Right lobe of liver (tissue), 6 donors: ENCODE measurements around the gene ZNF2. TPM values are rescaled to one million over a fixed set of nuclear protein-coding genes. Genes with fewer than 3 reads are reported as not detected.
A peak's percentile ranks its signal among the peaks of the same experiment; 100 is the strongest.

Experiments
- ATAC-seq, 4 donors: fragments of 200-7000 bp; cut with Tn5 transposase; one replicate each; pipeline ENCODE4 v1.9.1; 2020; ENCODE audit warnings: mild to moderate bottlenecking in 4 of 4, moderate library complexity in 4 of 4
- DNase-seq, 3 donors: peaks; one replicate each; pipeline ENCODE4 v3.0.0-alpha.2; 2020
- H3K27ac ChIP-seq, 3 donors: fragments of 200-600 bp; one replicate each; pipeline ENCODE4 v1.8.0; 2022
- H3K27me3 ChIP-seq, 2 donors: fragments of 200-600 bp; one replicate each; pipeline ENCODE4 v1.8.0; 2022
- H3K36me3 ChIP-seq, 4 donors: fragments of 200-600 bp; sonication (generic) in 1 of 4; one replicate each; pipeline versions ENCODE4 v1.5.1 to v1.8.0; 2017 to 2022; ENCODE audit warnings: control low read depth in 1 of 4
- H3K4me1 ChIP-seq, 4 donors: fragments of 200-600 bp; sonication (generic) in 1 of 4; one replicate each; pipeline versions ENCODE4 v1.5.1 to v1.8.0; 2017 to 2022; ENCODE audit warnings: control low read depth in 1 of 4
- H3K4me3 ChIP-seq, 3 donors: fragments of 200-600 bp; one replicate each; pipeline ENCODE4 v1.8.0; 2022
- H3K9me3 ChIP-seq, 4 donors: fragments of 200-600 bp; sonication (generic) in 1 of 4; one replicate each; pipeline versions ENCODE4 v1.5.1 to v1.8.0; 2017 to 2022; ENCODE audit warnings: control low read depth in 1 of 4
- POLR2A ChIP-seq: fragments of 450-650 bp; IDR thresholded peaks from one replicate; pipeline ENCODE4 v1.6.1; 2017; ENCODE audit warnings: antibody characterized with exemption, mild to moderate bottlenecking
- WGBS: methylation state at CpG from one replicate; pipeline ENCODE4 v1.1.6; 2018; ENCODE audit warnings: low coverage, low lambda C conversion rate; ENCODE audit not compliant: insufficient coverage; ENCODE audit errors: missing lambda C conversion rate; 5-methylcytosine and 5-hydroxymethylcytosine counted together
- intact Hi-C, 2 donors: fragments of 100-400 bp; cut with DNase I; formaldehyde crosslinking; loops; one replicate each; pipeline versions ENCODE4 v1.11.2 to v1.14.1; 2022
- total RNA-seq, 6 experiments: library from RNA; depleted of rRNA in 2 of 6; stranded (reverse); fragments of >200 nt in 2 of 6; fragmentation: NEBNext Ultra II Directional in 3 of 6; extraction: Animal tissue kit (Norgen Biotek cat#: 25700) in 3 of 6; gene quantifications; one replicate each; pipeline versions ENCODE4 v1.1.0 to v1.2.4, GENCODE V29; 2016 to 2023
- TF ChIP-seq, protein P1 (sequence below), 4 donors: fragments of 200-600 bp in 3 of 4; fragments of 450-650 bp in 1 of 4; IDR thresholded peaks; one replicate each; pipeline versions ENCODE4 v1.5.1 to v1.8.0; 2016 to 2022; ENCODE audit warnings: antibody characterized with exemption in 4 of 4, mild to moderate bottlenecking in 2 of 4
- donor health status: DM: no; HTN: yes; CAD: no.
- donor health status: DM: no; HTN: no; CAD: no.
- donor health status: DM: no; HTN: no; CAD: no.
- donor health status: DM: no; HTN: yes; CAD: no.
- donor health status: DM: no; HTN: yes; CAD: no.

Gene ZNF2
- total RNA-seq, 6 experiments from 2014 or later = 1.1 to 2.0 (median 1.8) TPM

DNA sequence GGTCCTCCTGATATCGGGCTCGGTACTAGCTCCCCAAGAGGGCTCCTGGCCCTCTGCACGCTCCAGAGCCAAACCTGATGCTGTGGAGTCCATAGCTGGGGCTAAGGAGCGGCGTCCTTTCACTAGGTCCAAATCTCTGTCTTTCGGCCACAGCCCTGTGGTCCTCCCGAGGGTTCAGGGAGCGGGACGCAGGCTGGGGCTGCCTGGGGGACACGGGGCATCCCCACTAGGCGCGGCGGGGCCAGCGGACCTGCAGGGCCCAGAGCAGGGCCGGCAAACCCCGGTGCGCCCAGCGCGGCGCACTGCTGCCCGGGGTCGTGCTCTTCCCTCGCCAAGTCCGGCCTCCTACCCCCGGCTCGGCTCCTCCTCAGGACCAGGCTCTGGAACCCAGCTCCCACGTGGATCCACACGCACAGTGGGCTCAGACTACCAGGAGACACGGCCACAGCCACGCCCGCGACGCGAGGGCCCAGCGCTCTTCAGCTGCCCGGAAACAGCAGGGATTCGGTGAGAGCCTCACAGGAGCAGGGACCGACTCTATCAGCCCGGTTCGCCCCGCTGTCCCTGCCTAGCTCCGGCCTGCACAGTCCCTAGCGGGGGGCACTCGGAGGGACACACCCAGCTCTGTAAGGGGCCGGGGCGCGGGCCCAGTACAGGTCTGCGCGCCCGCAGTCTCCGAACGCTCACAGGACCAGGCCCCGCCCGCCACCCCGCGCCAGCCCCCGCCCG lies 6.6 kb upstream of the ZNF2 start:
- no peaks in the 10 kb centered on the region for H3K27me3 ChIP-seq
- peak overlapping the region; percentile 15 to 54 (median 40) for H3K27ac ChIP-seq
- H3K9me3 ChIP-seq = peaks cover 0 to 3% (median 0%) of the 10 kb centered on the region in 4 donors
- peaks cover 0 to 3% (median 1%) of the 10 kb centered on the region in 4 donors for H3K36me3 ChIP-seq
- H3K4me1 ChIP-seq = peaks cover 0 to 8% (median 0%) of the 10 kb centered on the region in 4 donors
- DNase-seq (peak; percentile 48 to 66 (median 63)), ATAC-seq (peak; percentile 61 to 70 (median 64))
- TF ChIP-seq, protein P1, sequence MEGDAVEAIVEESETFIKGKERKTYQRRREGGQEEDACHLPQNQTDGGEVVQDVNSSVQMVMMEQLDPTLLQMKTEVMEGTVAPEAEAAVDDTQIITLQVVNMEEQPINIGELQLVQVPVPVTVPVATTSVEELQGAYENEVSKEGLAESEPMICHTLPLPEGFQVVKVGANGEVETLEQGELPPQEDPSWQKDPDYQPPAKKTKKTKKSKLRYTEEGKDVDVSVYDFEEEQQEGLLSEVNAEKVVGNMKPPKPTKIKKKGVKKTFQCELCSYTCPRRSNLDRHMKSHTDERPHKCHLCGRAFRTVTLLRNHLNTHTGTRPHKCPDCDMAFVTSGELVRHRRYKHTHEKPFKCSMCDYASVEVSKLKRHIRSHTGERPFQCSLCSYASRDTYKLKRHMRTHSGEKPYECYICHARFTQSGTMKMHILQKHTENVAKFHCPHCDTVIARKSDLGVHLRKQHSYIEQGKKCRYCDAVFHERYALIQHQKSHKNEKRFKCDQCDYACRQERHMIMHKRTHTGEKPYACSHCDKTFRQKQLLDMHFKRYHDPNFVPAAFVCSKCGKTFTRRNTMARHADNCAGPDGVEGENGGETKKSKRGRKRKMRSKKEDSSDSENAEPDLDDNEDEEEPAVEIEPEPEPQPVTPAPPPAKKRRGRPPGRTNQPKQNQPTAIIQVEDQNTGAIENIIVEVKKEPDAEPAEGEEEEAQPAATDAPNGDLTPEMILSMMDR (IDR thresholded peaks at IDR 0.05) = no peak
- TF ChIP-seq POLR2A = no peak
- intact Hi-C loops = no loop called here
- 11% methylated on average over 3 of the region's 58 CpGs for WGBS
- H3K4me3 ChIP-seq = peak overlapping the region; percentile 60 to 70 (median 66)

DNA sequence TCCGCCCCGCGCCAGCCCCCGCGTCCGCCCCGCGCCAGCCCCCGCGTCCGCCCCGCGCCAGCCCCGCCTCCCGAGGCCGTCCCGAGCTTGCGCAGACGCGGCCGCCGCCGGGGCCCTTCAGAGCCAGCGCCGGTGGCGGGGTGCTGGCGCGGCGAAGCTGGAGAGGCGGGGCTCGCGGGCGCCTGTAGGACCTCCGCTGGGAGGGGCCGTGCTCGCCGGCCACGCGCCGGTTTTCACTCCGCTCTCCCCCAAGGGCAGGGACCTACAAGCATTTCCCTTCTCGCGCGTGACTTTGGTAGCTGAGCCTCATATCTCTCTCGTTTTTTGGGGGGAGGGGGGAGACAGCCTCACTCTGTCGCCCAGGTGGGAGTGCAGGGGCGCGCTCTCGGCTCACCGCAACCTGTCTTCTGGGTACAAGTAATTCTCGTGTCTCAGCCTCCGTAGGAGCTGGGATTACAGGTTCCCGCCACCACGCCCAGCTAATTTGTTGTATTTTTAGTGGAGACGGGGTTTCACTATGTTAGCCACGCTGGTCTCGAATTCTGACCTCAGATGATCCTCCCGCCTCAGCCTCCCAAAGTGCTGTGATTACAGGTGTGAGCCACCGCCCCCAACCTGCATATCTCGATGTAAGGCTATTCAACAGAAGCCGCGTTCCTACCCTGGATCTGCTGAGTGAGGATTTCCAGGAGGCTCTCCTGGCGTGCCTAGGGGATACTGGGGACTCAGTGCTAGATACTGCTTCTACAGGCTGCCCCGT lies 5.7 kb upstream of the ZNF2 start, which contains the start of gene ZNF514:
Gene ZNF514, minus strand, starts transcription at position 159 of the 760 bp plus-strand sequence. CDS start 6,595 bp downstream, outside the sequence.
- peak; percentile 95 to 97 (median 96) for ATAC-seq
- WGBS = 32% methylated on average over 3 of the region's 64 CpGs
- Histone ChIP-seq H3K4me3 (peak within 1 kb of the TSS; percentile 60 to 70 (median 66)), H3K36me3 (peaks cover 0 to 3% (median 1%) of the 10 kb centered on the region in 4 donors), H3K4me1 (peaks cover 0 to 16% (median 0%) of the 10 kb centered on the region in 4 donors), H3K9me3 (peaks cover 0 to 3% (median 0%) of the 10 kb centered on the region in 4 donors), H3K27me3 (no peaks in the 10 kb centered on the region), H3K27ac (peak within 1 kb of the TSS; percentile 15 to 54 (median 40))
- peak; percentile 79 to 84 (median 82) for DNase-seq
- peak; percentile 26 for TF ChIP-seq POLR2A
- TF ChIP-seq, protein P1 (IDR thresholded peaks at IDR 0.05) = no peak
- intact Hi-C loops = no loop called here

DNA sequence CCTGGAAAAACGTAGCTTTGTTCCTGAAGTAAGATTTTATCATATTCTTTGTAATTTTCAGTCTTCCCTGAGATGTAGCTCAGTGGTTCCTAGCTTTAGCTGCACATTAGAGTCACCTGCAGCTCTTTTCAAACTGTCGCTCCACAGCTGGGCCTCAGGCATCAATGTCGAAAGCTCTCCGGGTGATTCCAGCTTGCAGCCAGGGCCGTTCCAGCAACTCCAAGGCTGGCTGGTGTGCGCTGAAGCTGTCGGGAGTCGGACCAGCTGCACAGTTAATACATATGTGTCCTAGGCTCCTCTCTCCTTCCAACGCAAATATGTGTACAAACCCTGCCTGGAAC lies 609 bp upstream of the ZNF2 start:
- Histone ChIP-seq H3K36me3 (no peaks in the 10 kb centered on the region), H3K27me3 (no peaks in the 10 kb centered on the region), H3K4me1 (peaks cover 0 to 18% (median 3%) of the 10 kb centered on the region in 4 donors), H3K4me3 (peak overlapping the region; percentile 71 to 91 (median 81)), H3K27ac (peak overlapping the region; percentile 90 to 93 (median 92)), H3K9me3 (no peaks in the 10 kb centered on the region)
- WGBS = under 1% methylated on average over 9 of the region's 9 CpGs
- intact Hi-C loops = no loop called here
- TF ChIP-seq POLR2A = no peak
- TF ChIP-seq, protein P1 (IDR thresholded peaks at IDR 0.05) = no peak
- DNase-seq = no peak
- peak in 1 of 4 donors; percentile 53 for ATAC-seq

DNA sequence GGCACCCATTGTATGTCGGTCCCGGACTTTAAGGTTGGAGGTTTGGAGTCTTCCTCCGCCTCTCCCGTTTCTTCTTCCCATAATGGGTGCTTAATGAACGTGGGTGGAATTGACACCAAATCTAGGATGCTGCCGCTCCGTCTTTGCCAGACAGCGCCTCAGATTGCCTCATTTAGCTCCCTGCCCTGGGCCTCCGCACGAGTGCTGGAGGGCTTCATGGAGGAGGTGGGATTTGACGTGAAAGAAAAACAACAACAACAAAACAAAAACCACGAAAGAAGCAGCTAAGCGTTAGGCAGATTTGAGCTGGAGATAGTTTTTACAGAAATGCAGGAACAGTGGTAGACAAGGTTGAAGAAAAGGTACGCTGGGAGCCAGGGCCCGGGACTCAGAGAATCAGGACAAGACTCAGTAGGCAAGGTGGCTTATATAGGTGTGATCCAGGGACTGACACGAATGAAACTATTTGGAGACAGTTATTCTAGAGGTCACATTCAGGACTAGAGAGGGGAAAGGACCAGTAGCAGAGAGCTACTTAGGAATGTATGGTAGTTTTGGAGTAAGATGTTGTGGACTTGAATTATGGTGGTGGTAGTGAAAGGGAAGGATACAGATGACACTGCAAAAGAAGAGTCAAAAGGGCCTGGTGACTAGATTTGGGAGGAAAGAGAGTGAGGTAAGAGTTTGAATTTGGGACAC lies 605 bp downstream of the ZNF2 start:
- TF ChIP-seq POLR2A = no peak
- TF ChIP-seq, protein P1 (IDR thresholded peaks at IDR 0.05) = no peak
- intact Hi-C loops = no loop called here
- H3K9me3 ChIP-seq = no peaks in the 10 kb centered on the region
- H3K27me3 ChIP-seq = no peaks in the 10 kb centered on the region
- peaks cover 0 to 18% (median 3%) of the 10 kb centered on the region in 4 donors for H3K4me1 ChIP-seq
- peak; percentile 5 to 15 (median 8) for ATAC-seq
- DNase-seq = no peak
- peak overlapping the region; percentile 90 to 93 (median 92) for H3K27ac ChIP-seq
- H3K36me3 ChIP-seq = no peaks in the 10 kb centered on the region
- peak overlapping the region; percentile 71 to 91 (median 81) for H3K4me3 ChIP-seq
- WGBS = 8% methylated on average over 16 of the region's 16 CpGs
